ENCODE results near the gene TIMM29.
A peak's percentile ranks its signal among the peaks of the same experiment; 100 is the strongest.
"Not testable (repeated sequence)": the region's sequence is repeated elsewhere in the genome, so short reads cannot be mapped to it uniquely, and the experiment has no call there.

Gene TIMM29

DNA sequence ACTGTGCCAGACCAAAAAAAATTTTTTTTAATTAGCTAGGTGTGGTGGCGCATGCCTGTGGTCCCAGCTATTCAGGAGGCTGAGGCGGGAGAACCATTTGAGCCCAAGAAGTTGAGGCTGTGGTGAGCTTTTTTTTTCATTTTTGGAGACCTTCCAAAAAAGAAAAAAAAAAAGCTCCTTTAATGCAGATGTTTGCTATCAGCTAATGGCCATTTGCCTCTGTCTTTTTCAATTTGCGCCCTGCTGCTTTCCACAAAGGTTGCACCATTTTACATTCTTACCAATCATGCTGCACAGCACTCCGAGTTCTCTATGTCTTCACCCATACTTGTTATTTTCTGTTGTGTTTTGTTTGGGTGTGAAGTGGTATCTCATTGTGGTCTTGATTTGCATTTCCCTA, 16.7 kb downstream of the TIMM29 start:
- no peak for DNase-seq (ENCODE audit: low spot score)

DNA sequence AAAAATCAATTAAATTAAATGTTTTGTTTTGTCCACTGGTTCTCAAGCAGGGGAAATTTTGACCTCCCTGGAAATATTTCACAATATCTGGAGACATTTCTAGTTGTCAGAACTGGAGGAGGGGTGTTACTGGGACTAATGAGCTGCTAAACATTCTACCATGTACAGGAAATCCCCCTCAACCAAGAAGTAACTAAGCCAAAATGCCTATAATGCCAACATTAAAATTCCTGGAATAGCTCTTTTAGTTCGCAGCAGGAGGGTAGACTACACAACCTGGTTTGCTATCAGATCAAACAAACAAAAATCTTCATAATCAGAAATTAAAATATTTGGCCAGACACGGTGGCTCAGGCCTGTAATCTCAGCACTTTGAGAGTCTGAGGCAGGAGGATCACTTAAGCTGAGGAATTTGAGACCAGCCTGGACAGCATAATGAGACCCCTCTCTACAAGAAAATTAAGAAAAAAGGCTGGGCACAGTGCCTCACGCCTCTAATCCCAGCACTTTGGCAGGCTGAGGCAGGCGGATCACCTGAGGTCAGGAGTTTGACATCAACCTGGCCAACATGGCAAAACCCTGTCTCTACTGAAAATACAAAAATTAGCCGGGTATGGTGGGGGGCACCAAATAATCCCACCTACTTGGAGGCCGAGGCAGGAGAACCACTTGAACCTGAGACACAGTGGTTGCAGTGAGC, 18.5 kb downstream of the TIMM29 start:
- peak; percentile 64 for DNase-seq (ENCODE audit: low spot score)

DNA sequence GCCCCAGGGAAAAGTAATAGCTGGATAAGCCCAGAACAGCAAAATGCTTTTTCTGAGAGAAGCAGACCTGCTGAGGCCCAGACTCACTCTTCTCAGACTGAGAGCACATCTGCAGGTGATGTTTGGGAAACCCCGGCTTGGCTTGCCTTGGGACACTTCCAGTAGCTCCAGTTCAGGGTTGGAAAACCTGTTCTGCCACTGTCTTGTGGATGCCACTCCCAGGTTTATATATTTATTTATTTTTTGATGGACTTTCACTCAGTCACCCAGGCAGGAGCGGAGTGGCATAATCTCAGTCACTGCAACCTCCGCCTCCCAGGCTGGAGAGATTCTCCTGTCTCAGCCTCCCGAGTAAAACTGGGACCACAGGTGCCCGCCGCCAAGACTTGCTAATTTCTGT, 24.2 kb downstream of the TIMM29 start:
- DNase-seq (ENCODE audit: low spot score), result no peak

DNA sequence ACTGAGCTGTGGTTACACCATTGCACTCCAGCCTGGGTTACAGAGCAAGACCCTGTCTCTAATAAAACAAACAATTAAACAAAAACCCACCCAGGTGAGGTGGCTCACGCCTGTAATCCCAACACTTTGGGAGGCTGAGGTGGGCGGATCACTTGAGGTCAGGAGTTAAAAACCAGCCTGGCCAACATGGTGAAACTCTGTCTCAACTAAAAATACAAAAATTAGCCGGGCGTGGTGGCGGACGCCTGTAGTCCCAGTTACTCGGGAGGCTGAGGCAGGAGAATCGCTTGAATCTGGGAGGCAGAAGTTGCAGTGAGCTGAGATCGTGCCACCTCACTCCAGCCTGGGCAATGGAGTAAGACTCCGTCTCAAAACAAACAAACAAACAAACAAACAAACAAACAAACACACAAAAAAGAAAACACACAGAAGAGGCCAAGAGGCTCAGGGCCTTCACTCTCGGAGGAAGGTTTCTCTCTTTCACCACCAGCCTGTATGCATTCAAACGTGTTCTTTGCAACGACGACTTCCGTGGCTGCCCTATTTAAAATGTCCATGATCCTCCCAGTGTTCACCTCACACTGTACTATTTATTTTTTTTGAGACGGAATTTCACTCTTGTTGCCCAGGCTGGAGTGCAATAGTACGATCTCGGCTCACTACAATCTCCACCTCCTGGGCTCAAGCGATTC, 30.8 kb downstream of the TIMM29 start:
- not testable (repeated sequence) for DNase-seq (ENCODE audit: low spot score)

DNA sequence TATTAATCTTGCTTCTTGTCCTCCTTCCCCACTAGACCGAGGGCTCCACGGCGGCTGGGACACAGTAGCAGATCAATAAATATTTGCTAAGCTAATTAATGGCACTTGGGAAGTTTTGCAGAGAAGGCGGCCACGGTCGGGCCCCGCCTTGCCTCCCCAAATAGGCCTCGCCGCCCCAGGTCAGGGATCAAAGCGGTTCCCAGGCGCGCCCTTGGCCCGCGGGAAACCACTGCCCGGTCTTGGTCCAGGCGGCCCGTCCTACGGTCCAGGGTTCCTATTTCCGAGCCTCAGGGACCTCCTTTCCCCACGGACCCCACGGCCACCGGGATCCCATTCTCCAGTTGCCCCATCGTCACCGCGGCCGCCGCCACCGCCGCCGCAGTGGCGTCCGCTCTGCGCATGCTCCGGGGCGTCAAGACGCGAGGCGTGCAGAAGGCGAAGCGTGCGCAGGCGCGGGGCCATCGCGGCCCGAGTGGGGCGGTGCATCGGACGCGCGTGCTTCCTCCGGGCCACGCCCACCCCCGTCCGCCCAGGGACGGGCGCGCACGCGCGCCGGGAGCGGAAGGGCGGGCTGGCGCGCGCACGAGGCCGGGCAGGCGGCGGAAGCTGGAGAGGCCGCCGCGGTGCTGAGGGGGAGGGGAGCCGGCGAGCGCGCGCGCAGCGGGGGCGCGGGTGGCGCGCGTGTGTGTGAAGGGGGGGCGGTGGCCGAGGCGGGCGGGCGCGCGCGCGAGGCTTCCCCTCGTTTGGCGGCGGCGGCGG, 31.9 kb downstream of the TIMM29 start, which contains the start of gene SMARCA4:
Gene SMARCA4 (plus strand): TSS at position 717 of the 759 bp plus-strand sequence. CDS start 23,122 bp downstream, outside the sequence.
- peak; percentile 97 for DNase-seq (ENCODE audit: low spot score)

DNA sequence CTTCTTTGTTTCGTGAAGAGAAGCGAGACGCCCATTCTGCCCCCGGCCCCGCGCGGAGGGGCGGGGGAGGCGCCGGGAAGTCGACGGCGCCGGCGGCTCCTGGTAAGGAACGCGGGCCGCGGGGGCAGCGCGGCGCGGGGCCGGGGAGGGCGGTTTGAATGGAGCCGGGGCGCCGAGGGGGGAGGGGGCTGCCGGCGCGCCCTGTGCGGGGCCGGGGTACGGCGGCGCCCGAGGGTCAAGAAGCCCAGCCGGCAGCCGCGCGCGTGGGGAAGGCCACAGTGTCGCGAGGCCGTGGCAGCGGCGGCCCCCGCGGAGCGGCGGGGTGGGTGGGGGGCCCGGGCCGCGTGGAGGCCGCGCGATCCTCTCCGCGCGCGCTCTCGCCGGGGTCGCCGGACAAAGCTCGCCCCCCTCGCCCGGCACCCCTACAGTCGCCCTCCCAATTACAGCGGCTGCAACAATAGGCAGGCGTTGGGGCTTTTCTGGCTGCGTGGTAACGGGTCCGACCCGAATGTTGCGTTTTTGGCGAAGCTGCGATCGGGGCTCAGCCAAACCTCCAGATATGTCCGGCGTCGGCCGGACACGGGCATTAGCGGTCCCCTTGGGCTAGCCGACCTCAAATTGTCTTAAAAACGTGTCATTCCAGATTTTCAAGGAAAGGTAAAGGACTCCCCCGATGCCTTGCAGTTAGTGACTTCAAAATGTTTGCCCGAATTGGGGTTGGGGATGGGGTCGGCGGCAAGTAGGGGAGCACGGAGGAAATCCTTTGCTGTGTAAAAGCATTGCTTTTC, 32.7 kb downstream of the TIMM29 start:
- DNase-seq (ENCODE audit: low spot score), result no peak

DNA sequence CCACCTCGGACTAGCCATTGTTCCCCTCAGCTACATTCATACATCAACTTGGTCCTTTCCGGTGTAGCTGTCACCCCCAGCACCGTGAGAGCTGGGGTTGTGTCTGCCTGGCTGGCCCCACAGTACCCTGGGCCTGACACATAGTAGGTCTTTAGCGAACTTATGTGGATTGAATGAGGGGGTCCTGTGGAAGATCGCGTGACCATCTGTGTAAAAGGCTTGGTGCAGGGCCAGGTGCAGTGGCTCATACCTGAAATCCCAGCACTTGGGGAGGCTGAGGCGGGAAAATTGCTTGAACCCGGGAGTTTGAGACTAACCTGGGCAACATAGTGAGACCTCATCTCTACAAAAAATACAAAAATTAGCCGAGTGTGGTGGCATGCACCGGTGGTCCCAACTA, 34.3 kb downstream of the TIMM29 start:
- no peak for DNase-seq (ENCODE audit: low spot score)

DNA sequence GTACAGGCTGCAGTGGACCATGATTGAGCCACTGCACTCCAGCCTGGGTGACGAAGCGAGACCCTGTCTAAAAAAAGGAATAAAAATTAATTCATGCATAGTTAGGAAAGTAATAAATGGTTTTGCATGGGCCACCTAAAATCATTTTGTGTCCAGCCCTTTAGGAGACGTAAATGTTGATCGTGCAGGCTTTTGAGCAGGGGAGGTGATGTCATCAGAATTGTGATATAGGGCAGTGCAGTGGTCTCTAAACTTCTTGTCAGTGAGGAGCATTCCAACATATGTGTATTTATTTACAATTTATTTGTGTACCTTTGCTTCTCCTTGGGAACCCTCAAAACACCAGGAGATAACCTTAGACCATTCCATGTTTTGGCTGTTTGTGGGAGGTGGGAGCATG, 35.3 kb downstream of the TIMM29 start:
- no peak for DNase-seq (ENCODE audit: low spot score)

DNA sequence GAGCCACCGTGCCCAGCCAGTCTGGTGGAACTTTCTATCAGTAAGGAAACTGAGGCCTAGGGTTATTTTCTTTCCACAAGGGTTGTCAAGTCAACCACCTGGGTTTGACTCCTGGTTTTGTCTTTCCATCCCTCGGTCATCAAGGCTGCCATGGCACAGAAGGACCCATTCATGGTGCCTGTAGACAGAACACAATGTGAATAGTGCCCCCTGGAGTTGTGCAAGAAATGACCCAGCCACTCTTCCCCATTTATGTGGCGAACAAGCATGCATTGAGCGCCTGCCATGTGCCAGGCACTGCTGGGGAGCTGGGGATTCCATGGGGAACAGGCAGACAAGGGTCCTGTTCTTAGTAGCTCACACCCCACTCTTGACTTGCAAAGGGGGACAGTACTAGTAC, 36.3 kb downstream of the TIMM29 start:
- DNase-seq (ENCODE audit: low spot score), result no peak

DNA sequence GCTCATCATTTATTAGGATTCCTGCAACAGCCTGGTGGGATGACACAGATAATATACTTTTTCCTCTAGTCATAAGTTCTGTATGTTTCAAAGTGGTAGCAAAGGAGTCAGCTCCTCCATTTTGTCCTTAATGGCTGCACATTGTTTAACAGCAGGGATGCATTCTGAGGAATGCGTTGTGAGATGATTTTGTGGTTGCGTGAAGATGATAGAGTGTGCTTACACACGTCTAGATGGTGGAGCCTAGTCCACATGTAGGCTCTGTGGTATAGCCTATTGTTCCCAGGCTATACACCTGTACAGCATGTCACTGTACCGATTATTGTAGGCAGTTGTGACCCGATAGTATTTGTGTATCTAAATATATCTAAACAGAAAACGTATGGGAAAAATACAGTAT, 36.8 kb downstream of the TIMM29 start:
- DNase-seq (ENCODE audit: low spot score), result no peak

DNA sequence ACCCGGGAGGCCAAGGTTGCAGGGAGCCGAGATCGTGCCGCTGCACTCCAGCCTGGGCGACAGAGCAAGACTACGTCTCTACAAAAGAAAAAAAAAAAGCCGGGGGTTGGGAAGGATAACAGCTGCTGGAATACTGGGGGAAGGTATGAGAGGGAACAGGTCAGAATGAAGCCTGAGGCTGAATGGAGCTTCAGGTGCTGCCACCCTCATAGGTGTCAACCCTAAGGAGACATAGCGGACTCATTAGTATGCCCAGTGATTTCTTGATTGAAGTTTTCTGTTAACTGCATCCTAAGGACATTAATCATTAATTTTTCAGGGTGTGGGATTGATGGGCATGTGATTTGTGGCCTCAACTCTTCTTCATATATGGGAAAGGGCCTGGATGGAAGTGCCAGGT, 38.2 kb downstream of the TIMM29 start:
- DNase-seq (ENCODE audit: low spot score), result peak; percentile 38

DNA sequence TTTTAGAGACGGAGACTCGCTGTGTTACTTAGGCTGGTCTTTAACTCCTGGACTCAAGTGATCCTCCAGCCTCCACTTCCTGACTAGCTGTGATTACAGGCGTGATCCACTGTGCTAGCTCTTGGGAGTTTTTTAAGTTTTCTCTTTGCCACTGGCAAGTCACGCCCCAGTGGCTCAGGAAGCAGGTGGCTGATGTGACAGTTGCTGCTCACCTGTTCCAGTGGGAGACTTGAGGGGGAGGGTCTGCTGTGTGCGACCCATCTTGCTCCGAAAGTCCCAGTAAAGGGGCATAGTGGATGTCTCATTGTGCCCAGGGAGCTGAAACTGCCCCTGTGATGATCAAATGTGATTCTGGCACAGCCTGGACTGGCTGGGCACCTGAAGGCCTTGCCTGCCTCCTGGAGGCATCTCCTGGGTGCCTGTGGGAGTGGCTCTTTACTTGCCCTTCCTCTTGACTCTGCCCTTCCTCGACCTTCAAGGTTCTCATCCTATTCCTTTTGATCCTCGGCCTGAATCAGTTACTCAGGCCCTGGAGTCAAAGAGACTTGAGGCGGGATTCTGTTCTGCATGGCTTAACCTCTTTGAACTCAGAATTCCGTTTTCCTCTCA, 40.0 kb downstream of the TIMM29 start:
- peak; percentile 65 for DNase-seq (ENCODE audit: low spot score)

DNA sequence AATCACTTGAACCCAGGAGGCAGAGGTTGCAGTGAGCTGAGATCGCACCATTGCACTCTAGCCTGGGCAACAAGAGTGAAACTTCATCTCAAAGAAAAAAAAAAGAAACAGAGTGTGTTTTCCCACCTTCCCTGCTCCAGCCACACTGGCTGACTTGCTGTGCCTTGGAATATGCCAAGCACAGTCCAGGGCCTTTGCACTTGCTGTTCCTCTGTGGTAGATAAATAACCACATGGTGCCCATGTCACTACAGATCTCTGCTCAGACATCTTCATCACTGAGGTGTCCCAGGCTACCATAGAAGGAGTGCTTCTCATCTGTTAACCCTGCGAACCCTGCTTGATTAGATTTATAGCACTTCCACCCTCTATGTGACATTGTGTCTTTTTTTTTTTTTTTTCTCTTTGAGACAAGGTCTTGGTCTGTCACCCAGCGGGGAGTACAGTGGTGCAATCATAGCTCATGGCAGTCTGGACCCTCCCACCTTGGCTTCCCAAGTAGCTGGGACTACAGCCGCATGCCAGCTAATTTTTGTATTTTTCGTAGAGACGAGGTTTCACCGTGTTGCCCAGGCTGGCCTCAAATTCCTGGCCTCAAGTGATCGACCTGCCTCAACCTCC, 42.6 kb downstream of the TIMM29 start:
- no peak for DNase-seq (ENCODE audit: low spot score)

DNA sequence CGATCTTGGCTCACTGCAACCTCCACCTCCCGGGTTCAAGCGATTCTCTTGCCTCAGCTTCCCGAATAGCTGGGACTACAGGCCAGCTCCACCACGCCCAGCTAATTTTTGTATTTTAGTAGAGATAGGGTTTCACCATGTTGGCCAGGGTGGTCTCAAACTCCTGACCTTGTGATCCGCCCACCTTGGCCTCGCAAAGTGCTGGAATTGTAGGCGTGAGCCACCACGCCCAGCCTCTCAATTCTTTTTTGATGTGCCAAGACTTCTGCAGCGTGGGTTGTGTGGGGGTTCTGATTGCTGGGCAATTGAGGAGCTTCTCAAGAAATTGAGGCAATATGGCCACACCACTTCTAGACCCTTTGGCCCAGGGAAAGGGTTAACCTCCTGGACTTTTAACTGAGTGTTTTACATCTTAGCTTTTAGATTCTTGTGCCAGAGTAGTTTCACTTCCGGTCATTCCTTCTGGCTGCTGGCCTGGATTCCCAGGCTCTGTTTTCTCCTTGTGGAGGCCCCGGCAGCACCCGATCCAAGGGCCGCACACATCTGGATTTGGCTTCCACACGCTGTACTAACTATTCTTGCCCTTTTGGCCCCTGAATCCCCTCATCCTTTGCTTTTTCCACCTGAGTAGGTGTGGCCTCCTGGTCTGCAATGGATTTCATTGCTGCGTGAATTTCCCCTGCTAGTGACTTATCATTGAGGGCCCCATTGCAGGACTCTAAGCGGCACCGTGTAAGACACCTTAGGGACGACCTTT, 46.9 kb downstream of the TIMM29 start:
- peak; percentile 30 for DNase-seq (ENCODE audit: low spot score)

DNA sequence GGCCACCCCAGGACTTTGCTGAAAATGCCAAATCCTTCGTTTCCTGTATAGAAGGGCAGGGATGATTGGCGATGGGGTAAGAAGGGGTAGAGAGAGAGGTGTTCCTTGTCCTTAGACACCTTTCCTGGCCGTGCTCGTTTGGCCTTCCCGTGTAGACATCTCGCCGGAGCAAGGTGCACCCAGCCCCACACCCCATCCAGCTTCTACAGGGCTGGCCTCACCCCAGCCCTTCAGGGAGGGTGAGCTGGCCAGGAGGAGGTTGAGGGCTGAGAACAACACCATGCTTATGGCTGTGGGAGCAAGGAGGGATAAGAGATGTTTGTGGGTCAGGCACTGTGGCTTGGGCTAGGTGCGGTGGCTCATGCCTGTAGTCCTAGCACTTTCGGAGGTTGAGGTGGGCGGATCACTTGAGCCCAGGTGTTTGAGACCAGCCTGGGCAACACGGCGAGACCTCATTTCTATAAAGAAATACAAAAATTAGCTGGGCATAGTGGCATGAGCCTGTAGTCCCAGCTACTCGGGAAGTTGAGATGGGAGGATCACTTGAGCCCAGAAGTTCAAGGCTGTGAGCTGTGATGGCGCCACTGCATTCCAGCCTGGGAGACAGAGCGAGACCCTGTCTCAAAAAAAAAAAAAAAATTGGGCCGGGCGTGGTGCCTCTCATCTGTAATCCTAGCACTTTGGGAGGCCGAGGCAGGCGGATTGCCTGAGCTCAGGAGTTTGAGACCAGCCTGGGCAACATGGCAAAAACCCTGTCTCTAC, 47.7 kb downstream of the TIMM29 start:
- no peak for DNase-seq (ENCODE audit: low spot score)

DNA sequence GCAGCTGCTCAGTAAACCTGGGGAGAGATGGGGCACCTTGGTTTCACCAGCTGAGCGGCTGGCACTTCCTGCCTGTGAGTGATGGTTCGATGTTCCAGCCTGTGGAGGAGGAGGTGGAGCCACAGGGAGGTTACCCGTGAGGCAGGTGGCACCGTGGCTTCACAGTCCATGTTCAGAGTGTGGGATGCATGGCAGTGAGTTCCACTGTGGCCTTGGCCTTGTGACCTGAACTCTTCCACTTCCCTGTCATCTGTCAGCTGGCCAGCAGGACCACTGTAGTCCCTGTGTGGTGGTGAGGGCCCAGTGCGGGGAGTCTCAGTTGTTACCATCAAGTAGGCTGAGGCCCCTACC, 49.1 kb downstream of the TIMM29 start:
- no peak for DNase-seq (ENCODE audit: low spot score)

Measured in kidney tubule cell (primary cell).